ENCODE measurements around the gene GUK1. TPM values are rescaled to one million over a fixed set of nuclear protein-coding genes. Genes with fewer than 3 reads are reported as not detected.

Gene GUK1
- total and polyA plus RNA-seq, 2 donors (not counting 1 experiment from before 2014, with no cell fraction given), result 125 to 356 TPM

DNA sequence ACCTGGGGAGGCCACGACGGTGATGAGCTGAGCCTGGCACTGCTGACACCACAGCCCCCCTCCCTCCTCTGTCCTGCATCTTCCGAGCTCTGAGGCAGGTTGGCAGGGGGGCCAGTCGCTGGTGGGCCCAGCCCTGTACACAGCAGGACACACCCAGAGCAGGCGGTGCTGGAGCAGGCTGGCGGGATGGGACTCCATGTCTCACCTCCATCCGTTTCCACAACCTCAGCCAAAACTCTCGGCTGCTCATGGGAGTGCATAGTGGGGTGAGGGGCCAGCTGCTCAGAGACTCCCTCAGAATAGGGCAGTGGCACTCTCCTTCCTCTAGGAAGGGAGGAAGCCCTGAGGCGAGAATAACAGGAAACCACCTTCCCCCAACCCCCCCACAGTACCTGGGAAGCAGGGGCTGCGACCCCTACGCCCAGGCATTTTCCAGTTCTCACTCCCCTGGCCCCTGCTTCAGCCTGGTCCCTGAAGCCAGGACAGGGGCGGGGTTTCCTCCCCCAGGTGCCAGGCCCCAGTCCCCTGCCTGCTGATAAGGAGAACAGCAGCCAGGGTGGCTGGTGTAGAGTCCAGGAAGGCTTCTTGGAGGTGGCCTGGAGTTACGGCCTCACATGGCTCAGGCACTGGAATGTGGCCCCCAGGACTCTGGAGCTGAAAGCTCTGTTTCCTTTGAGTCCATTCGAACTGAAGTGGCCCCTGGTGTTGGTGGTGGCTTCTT lies 22.4 kb downstream of the GUK1 start:
- ChIA-PET POLR2A (interaction anchor here (0.5 to 1.2 kb wide), 2 partner anchors 22 to 24 kb away, joined by 3 read pairs; no protein-coding TSS in a partner anchor), CTCF (no interaction called here)
- Mint-ChIP-seq H3K9me3 (ENCODE audit: insufficient read depth) (no peaks in the 10 kb centered on the region), H3K27me3 (peaks cover 3% of the 10 kb centered on the region), H3K4me3 (no peak overlapping the region), H3K27ac (no peak overlapping the region), H3K4me1 (peaks cover 21% of the 10 kb centered on the region)
- Histone ChIP-seq H3K9me3 (ENCODE audit: control extremely low read depth in 1 of 3, control insufficient read depth in 2 of 3, insufficient read depth in 1 of 3, low read length in 2 of 3) (no peaks in the 10 kb centered on the region), H3K27me3 (replicated peaks in 1 of 4; ENCODE audit: control extremely low read depth in 1 of 4, control insufficient read depth in 3 of 4, insufficient read depth in 4 of 4, low read length in 3 of 4) (peaks cover 0 to 9% (median 0%) of the 10 kb centered on the region in 4 experiments), H3K9ac (ENCODE audit: low read length) (no peak overlapping the region), H3K4me3 (ENCODE audit: control extremely low read depth in 1 of 5, extremely low read depth in 1 of 5, insufficient read depth in 1 of 5, low read depth in 2 of 5, low read length in 4 of 5) (no peak overlapping the region), H3K4me2 (replicated peaks; ENCODE audit: low read depth, low read length, poor library complexity, severe bottlenecking) (no peak overlapping the region), H3K27ac (ENCODE audit: low read length in 2 of 2) (no peak overlapping the region), H3K79me2 (ENCODE audit: control insufficient read depth, insufficient read depth, low read length) (peaks cover 14% of the 10 kb centered on the region), H4K20me1 (ENCODE audit: control insufficient read depth, insufficient read depth, low read length, poor library complexity, severe bottlenecking) (no peaks in the 10 kb centered on the region), H3K4me1 (ENCODE audit: control insufficient read depth in 2 of 2, insufficient read depth in 2 of 2, low read length in 2 of 2) (peaks cover 14 to 26% of the 10 kb centered on the region in 2 donors), H3K36me3 (replicated peaks in 1 of 2; ENCODE audit: control extremely low read depth in 1 of 2, control insufficient read depth in 1 of 2, extremely low read depth in 1 of 2, insufficient read depth in 2 of 2, low read length in 1 of 2) (no peaks in the 10 kb centered on the region), H2AFZ (ENCODE audit: insufficient read depth, low read depth, low read length, poor library complexity, severe bottlenecking) (no peak overlapping the region)
- TF ChIP-seq, protein P1, sequence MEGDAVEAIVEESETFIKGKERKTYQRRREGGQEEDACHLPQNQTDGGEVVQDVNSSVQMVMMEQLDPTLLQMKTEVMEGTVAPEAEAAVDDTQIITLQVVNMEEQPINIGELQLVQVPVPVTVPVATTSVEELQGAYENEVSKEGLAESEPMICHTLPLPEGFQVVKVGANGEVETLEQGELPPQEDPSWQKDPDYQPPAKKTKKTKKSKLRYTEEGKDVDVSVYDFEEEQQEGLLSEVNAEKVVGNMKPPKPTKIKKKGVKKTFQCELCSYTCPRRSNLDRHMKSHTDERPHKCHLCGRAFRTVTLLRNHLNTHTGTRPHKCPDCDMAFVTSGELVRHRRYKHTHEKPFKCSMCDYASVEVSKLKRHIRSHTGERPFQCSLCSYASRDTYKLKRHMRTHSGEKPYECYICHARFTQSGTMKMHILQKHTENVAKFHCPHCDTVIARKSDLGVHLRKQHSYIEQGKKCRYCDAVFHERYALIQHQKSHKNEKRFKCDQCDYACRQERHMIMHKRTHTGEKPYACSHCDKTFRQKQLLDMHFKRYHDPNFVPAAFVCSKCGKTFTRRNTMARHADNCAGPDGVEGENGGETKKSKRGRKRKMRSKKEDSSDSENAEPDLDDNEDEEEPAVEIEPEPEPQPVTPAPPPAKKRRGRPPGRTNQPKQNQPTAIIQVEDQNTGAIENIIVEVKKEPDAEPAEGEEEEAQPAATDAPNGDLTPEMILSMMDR (IDR thresholded peaks at IDR 0.05), result no peak
- no peak for TF ChIP-seq EZH2 (IDR thresholded peaks at IDR 0.05; ENCODE audit: borderline replicate concordance, insufficient read depth, low read depth, low read length, poor library complexity, severe bottlenecking)
- ATAC-seq (ENCODE audit: low read depth) (no peak), DNase-seq (no peak)
- intact Hi-C loops (cut with micrococcal nuclease), result no loop called here
- WGBS (ENCODE audit: insufficient coverage), result 47% methylated on average over 5 of the region's 14 CpGs

All from B cell (primary cell).